ENCODE measurements around the gene CDC42BPB. TPM values are rescaled to one million over a fixed set of nuclear protein-coding genes. Genes with fewer than 3 reads are reported as not detected.

The CDC42BPB gene
- total RNA-seq, 1 experiment from 2014 or later = 103 TPM

DNA sequence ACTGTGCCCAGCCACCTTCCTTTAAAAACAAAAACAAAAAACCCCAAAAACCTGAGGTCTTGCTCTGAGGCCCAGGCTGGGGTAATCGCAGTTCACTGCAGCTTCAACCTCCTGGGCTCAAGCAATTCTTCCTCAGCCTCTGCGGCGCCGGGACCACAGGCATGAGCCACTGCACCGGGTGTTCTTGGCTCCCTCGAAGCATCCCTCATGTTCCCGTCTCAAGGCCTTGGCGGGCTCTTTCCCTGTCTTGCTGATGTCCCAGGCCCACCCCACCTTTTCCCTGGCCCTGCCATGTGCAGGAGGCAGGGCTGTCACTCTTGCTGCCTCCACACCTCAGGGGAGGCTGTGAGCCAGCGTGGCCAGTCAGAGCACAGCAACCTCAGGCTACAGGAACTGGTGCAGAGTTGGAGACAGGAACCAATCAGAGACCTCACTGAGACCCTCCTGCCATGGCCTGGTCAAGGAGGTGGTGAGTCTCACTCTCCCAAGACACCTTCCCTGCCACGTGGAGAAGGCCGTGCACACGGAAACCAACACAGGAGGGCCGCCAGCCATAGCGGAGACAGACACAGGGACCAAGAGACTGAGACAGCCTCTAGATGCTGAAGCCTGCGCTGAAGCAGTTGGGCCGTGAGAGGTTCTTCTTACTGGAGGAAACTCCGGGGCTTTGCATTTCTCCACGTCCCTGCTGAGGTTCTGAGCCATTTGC, 140.8 kb downstream of the CDC42BPB start:
- H2BK5ac ChIP-seq (ENCODE audit: insufficient read length, low read length) = no peak overlapping the region
- H3K9ac ChIP-seq (ENCODE audit: extremely low read depth, insufficient read length, low read length) = no peak overlapping the region
- no peak overlapping the region for H4K8ac ChIP-seq (replicated peaks; ENCODE audit: insufficient read length, low read depth, low read length)
- no peak for DNase-seq
- no peaks in the 10 kb centered on the region for H3K27me3 ChIP-seq (ENCODE audit: insufficient read depth, low read length)
- H3K27ac ChIP-seq (ENCODE audit: insufficient read length, low read depth, low read length) = no peak overlapping the region
- H3K4me1 ChIP-seq (ENCODE audit: insufficient read depth, low read length) = no peaks in the 10 kb centered on the region
- no CpG with 5 or more reads among the region's 18 CpGs for WGBS (ENCODE audit: extremely low coverage, insufficient read length, low lambda C conversion rate)
- H3K4me2 ChIP-seq (ENCODE audit: insufficient read depth, insufficient read length, low read length) = no peak overlapping the region
- TF ChIP-seq, protein P1, sequence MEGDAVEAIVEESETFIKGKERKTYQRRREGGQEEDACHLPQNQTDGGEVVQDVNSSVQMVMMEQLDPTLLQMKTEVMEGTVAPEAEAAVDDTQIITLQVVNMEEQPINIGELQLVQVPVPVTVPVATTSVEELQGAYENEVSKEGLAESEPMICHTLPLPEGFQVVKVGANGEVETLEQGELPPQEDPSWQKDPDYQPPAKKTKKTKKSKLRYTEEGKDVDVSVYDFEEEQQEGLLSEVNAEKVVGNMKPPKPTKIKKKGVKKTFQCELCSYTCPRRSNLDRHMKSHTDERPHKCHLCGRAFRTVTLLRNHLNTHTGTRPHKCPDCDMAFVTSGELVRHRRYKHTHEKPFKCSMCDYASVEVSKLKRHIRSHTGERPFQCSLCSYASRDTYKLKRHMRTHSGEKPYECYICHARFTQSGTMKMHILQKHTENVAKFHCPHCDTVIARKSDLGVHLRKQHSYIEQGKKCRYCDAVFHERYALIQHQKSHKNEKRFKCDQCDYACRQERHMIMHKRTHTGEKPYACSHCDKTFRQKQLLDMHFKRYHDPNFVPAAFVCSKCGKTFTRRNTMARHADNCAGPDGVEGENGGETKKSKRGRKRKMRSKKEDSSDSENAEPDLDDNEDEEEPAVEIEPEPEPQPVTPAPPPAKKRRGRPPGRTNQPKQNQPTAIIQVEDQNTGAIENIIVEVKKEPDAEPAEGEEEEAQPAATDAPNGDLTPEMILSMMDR (conservative IDR thresholded peaks at IDR 0.05) = no peak
- H3K23ac ChIP-seq (ENCODE audit: insufficient read length, low read depth, low read length) = no peak overlapping the region
- no peak overlapping the region for H4K91ac ChIP-seq (ENCODE audit: insufficient read length, low read depth, low read length)
- no peak overlapping the region for H3T11ph ChIP-seq (ENCODE audit: low read length)
- no peak overlapping the region for H2BK12ac ChIP-seq (ENCODE audit: insufficient read length, low read depth, low read length)
- H2AK5ac ChIP-seq (ENCODE audit: insufficient read length, low read length) = no peak overlapping the region
- peaks cover 3% of the 10 kb centered on the region for H4K20me1 ChIP-seq (ENCODE audit: control insufficient read depth, insufficient read depth, insufficient read length)
- no peaks in the 10 kb centered on the region for H3K23me2 ChIP-seq (ENCODE audit: insufficient read length, low read depth, low read length, poor library complexity, severe bottlenecking)
- no peak overlapping the region for H2AFZ ChIP-seq (ENCODE audit: low read length)
- H3K9me3 ChIP-seq (ENCODE audit: control insufficient read depth, low read depth, low read length) = no peaks in the 10 kb centered on the region
- H2BK120ac ChIP-seq (ENCODE audit: low read depth, low read length, poor library complexity, severe bottlenecking) = no peak overlapping the region
- Mint-ChIP-seq H3K36me3 (ENCODE audit: insufficient read depth in 1 of 3, low read depth in 3 of 3) (no peaks in the 10 kb centered on the region), H3K27ac (no peak overlapping the region), H3K4me3 (no peak overlapping the region), H3K4me1 (peaks cover 0 to 2% of the 10 kb centered on the region in 2 experiments; a peak in 1 of 4 replicates), H3K9me3 (no peaks in the 10 kb centered on the region), H3K27me3 (ENCODE audit: low read depth) (no peaks in the 10 kb centered on the region)
- no peaks in the 10 kb centered on the region for H3K79me1 ChIP-seq (ENCODE audit: insufficient read depth, low read depth, low read length, poor library complexity, severe bottlenecking)
- H3K56ac ChIP-seq (ENCODE audit: insufficient read length, low read depth, low read length) = no peak overlapping the region
- no peak overlapping the region for H2BK15ac ChIP-seq (ENCODE audit: low read depth, low read length)
- no peak overlapping the region for H3K14ac ChIP-seq (ENCODE audit: insufficient read depth, low read length)
- no peak overlapping the region for H4K5ac ChIP-seq (ENCODE audit: insufficient read length, low read depth, low read length)
- no peak overlapping the region for H3K4ac ChIP-seq (ENCODE audit: low read depth, low read length)
- H3K18ac ChIP-seq (ENCODE audit: insufficient read length, low read depth, low read length) = no peak overlapping the region
- H3K79me2 ChIP-seq (ENCODE audit: insufficient read depth, low read length) = no peaks in the 10 kb centered on the region
- H2BK20ac ChIP-seq (ENCODE audit: low read depth, low read length, poor library complexity, severe bottlenecking) = no peak overlapping the region

Data from H9 (cell line).